ENCODE data around the gene MAPK8IP2.
A peak's percentile ranks its signal among the peaks of the same experiment; 100 is the strongest.

The MAPK8IP2 gene

GRCh38 chr22:50600538-50600937, at the start of gene MAPK8IP2:
TSS of gene MAPK8IP2 (plus strand) at chr22:50600793. CDS start at chr22:50600819, 26 bp downstream.
- DNase-seq: no peak

- DNase-seq: no peak
Measured at GRCh38 chr22:50551160-50551752, 49.3 kb upstream of the MAPK8IP2 start.

GRCh38 chr22:50553310-50553709, 47.3 kb upstream of the MAPK8IP2 start:
- no peak for DNase-seq

GRCh38 chr22:50556703-50557102, 43.9 kb upstream of the MAPK8IP2 start:
- no peak for DNase-seq

- DNase-seq: no peak
Measured at GRCh38 chr22:50560034-50560433, 40.6 kb upstream of the MAPK8IP2 start.

GRCh38 chr22:50561401-50562358, 38.9 kb upstream of the MAPK8IP2 start:
- DNase-seq: no peak

- DNase-seq: peak; percentile 97 to 98
Measured at GRCh38 chr22:50562523-50563412, 37.8 kb upstream of the MAPK8IP2 start, which contains the start of gene SYCE3. TSS of gene SYCE3 (minus strand) at chr22:50562919. CDS start at chr22:50556405, 6,514 bp downstream.

GRCh38 chr22:50563413-50564160, 37.0 kb upstream of the MAPK8IP2 start:
- DNase-seq: no peak

- no peak for DNase-seq
Measured at GRCh38 chr22:50564289-50564688, 36.3 kb upstream of the MAPK8IP2 start.

GRCh38 chr22:50567721-50568252, 32.8 kb upstream of the MAPK8IP2 start:
- DNase-seq: no peak

- no peak for DNase-seq
Measured at GRCh38 chr22:50568626-50569025, 32.0 kb upstream of the MAPK8IP2 start.

GRCh38 chr22:50569041-50569459, 31.5 kb upstream of the MAPK8IP2 start:
- DNase-seq: no peak

- DNase-seq: no peak
Measured at GRCh38 chr22:50569896-50570535, 30.6 kb upstream of the MAPK8IP2 start.

- DNase-seq: no peak
Measured at GRCh38 chr22:50570861-50571260, 29.7 kb upstream of the MAPK8IP2 start.

GRCh38 chr22:50571264-50572175, 29.1 kb upstream of the MAPK8IP2 start:
- no peak for DNase-seq

GRCh38 chr22:50572965-50573364, 27.6 kb upstream of the MAPK8IP2 start:
- no peak for DNase-seq

GRCh38 chr22:50573491-50574382, 26.9 kb upstream of the MAPK8IP2 start:
- DNase-seq: no peak

GRCh38 chr22:50574383-50574755, 26.2 kb upstream of the MAPK8IP2 start:
- no peak for DNase-seq

GRCh38 chr22:50575426-50575941, 25.1 kb upstream of the MAPK8IP2 start:
- no peak for DNase-seq
